ENCODE data around the gene HIPK2.

HIPK2 gene

DNA sequence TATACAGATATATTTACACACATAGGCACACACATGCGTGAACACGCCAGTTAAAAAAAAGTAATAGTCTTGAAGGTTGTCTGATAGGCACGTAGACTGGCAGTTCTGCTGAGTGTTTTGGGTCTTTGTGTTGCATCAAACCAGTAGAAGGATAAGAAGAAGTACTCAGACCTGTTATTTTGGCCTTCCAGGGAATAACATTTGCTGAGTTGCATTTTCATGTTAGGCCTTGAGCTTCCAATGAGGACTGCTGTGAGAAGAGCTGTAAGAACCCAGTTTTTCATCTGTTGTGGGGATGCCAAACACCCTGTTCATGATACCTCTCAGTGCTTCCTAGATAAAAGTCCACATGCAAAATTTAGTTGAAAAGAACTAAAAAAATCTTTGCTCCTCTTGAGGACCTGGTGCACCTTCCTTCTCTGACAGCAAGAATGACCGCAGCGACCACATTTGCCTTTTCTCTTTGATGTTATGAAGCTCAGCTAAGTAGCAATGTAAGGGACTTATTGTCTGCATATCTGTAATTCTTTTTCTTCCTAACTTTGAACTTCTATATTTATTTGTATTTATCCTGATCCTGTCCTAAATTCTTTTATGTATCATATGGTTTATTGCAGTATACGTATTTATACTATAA lies 27.2 kb downstream of the HIPK2 start:
- DNase-seq: no peak

DNA sequence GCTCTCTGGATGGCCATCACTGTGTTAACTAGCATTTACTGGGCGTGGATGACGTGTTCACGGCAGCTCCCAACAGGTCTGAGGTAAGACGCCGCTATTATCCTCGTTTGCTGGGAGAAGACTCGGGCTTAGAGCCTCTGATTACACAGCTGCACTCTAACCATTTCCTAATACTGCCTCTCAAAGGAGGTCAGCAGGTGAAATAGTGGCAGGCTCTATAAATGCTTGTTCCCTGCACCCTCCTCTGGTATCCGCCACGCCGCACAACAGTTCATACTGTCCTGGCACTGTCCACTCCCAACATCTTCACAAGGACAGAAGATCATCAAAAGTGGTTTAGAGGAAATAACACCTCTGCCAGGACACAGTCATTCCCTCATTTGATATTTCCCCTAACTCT lies 28.3 kb downstream of the HIPK2 start:
- peak; percentile 86 for DNase-seq

DNA sequence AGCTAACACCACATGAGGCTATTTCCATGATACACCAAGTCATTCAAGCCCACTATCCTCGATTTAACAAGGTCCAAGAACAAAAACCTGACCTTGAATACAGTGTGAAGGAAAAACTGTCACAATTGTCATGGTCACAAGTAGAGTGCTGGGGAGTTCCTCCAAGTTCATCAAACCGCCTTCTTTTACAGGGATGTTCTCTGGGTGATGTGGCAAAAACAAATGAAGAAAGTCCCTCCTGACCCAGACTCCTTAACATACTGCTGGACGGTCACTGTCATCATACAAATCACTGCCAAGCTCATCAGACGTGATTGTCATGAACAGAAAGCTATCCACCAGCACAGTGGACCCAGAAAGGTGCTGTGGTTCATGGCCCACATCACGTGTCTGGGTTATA lies 28.9 kb downstream of the HIPK2 start:
- DNase-seq: no peak

DNA sequence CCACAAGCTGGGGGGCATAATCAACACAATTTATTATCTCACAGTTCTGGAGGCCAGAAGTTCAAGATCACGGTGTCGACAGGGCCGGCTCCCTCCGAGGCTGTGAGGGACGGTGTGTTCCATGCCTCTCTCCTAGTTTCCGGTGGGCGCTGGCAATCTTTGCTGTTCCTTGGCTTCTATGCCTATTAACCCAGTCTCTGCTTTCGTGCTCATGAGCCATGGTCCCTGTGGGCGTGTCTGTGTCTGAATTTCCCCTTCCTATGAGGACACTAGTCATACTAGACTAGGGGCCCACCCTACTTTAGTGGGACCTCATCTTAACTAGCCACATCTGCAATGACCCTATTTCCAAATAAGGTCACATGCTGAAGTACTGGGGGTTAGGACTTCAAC lies 29.4 kb downstream of the HIPK2 start:
- no peak for DNase-seq

DNA sequence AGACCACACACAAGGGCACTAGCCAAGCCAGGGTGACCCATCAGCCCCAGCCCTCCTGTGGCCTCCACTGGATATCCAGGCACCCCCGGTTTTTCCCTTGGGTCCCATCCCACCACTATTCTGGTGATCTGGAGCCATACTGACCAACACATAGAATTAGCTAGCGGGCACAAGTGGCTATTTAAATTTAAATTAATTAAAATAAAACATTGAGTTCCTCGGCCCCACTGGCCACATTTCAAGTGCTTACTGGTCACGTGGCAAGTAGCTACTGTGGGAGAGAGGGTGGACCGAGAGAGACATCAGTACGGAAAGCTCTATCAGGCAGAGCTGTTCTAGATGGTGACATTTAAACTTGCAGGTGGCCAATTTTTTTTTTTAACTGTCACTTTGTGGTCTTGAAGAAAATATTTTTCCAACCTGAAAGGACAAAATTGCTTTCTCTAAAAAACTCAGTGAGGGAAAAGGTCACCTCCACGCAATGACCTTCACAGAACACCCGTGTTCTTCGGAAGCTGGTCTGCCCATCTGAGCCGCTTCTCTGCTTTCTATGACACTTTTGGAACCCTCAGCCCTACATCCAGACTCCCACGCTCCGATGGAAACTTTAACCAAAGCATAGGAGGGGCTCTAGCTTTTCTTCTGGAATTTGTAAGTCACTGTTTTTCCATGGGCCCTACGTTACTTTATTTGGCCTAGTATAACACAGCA lies 30.0 kb downstream of the HIPK2 start:
- no peak for DNase-seq

DNA sequence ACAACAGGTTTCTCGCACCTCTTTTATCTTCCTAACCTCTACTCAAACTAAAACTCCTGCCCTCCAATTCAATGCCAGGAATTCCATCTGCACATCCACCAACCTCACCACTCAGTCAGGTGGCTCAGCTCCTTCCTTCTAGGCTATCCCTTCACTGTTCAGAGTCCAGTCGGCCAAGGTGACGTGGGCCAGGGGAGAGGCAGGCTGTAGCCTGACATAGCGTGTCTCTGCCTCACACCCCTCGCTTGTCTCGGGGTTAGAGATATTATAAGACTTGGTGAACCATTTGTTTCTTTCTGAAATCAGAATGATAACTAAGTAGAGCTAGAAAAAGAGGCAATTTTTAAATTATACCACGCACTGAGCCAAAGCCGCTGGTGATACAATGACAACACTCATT lies 31.1 kb downstream of the HIPK2 start:
- DNase-seq: no peak

DNA sequence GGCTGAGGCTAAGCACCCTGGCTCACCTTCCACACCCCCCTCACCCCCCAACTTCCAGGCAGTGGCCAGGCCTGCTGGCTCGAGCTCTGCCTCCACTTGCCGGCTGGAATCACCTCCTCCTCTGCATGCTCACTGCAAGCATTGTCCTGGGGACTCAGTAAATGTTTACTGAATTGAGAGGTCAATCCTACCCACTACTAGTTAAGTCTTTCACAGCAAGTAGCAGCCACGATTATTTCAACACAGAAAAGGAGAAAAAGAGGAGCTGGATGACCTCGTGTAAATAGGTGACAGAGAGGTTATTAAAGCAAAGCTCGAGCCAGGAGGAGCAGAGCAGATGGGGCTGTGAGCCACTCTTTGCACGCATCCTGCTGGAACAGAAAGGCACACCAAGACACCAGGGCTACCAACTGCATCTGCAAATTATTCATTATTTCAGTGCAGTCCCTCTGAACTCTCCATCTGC lies 32.1 kb downstream of the HIPK2 start:
- peak; percentile 78 for DNase-seq

DNA sequence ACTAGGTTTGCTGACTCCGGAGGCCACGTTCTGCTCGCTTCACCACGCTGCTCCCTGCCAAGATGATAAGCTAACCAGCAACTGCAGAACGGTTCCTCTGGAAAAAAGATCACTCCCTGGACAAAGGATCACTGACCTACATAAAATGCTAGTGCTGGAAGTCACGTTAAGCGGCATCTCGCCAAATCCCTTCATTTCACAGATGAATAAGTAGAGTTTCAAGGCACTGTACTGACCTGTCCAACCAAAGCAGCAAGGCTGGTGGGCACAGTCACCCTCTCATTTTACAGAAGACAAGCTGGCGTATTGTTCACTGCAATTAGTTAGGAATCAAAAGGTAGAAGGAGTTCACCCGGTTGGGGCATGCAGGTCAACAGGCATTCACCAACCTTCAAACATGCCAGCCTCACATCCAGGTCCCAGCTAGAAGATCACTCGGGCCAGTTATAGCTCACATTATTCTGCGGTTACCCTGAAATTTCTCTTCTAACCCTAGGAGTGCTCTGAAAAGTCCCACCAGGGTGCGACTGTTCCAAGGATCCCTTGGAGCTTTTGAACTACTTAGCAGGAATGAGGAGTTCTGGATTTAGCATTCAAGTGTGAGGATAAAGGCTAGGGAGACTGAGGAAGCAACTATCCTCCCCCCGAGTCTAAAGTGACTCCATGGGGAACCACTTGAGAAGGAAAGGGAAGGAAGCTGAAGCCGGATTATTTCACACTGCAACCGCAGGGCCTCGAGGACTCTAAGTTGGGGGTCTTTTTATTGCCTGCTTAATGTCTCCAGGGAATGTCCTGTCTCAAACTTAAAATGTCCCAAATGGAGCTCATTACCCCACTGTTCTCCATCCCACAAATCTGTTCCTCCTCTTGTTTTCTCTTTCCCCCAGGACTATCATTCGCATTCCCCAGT lies 32.8 kb downstream of the HIPK2 start:
- no peak for DNase-seq

DNA sequence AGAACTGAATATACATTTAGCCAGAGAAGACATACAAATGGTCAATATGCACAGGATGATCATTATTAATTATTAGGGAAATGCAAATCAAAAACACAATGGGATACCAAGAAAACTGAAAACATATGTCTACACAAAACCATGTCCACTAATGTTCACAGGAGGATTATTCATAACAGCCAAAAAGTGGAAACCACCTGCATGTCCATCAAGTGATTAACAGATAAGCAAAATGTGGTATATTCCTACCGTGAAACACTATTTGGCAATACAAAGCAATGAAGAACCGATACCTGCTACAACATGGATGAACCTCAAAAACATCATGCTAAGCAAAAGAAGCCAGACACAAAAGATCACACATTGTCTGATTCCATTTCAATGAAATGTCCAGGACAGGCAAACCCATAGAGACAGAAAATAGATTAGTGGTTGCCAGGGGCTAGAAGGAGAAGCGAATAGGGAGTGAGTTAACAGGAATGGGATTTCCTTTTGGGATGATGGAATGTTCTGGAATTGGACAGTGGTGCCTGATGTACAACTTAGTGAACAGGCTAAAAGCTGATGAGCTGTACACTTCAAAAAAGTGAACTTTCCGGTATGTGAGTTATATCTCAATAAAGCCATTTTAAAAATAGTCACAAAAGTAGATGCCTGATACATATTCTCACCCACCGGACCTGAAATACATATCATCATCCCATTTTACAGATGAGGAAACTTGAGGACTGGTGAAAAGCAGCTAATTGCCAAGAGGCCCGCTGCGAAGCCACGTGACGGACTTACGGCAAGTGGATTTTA lies 33.6 kb downstream of the HIPK2 start:
- no peak for DNase-seq

DNA sequence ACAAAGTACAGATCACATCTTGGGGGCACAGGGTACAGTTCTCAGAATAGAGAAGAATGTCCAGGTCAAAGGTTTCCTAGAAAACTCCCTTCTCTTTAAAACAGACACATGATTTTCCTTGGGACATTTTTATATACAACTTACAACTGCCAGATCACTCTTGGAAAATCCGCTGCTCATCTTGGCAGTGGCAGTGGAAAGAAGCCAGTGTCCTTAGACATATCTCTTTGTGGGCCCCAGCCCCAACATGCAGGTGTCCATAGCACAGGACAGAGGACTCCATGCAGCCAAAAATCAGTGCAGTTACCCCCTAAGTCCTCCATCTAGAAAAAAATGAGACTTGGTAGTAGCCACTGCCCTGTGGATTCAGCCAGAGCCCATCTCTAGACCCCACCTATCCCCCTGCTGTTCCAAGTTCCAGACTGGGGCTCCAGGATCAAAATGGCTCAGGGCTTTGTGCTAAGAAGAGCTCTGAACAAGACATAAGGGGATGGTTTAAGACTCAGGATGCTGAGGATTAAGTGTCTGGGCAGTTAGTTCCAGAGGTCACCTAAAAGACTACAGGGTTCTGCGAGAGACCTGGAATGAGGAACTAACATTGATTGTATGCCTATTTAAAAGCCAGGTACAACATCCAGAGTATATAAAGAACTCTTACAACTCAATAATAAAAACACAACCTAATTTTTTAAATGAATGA lies 34.4 kb downstream of the HIPK2 start:
- DNase-seq: no peak

DNA sequence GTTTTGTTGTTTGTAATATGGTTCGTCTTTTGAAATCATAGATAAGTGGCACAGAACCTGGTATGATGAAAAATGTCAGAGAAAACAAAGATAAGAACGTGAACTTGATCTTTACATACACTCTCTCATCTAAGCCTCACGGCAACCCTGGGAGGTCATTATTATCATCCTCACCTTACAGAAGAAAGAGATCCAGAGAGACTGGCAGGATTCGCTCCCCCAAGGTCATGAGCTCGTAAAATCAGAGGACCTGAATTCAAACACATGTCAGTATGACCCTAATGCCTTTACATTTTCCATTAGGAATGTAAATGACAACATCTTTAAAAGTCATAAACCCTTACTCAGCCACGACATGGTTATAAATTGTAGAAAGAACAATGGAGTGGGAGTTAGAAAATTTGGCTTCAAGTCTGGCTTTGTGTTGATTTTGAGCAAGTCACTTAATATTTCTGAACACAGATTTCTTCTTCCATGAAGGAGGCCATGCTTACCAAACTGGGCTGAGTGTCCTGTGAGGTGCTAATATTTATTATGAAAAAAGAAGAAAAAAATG lies 35.9 kb downstream of the HIPK2 start:
- DNase-seq: no peak

DNA sequence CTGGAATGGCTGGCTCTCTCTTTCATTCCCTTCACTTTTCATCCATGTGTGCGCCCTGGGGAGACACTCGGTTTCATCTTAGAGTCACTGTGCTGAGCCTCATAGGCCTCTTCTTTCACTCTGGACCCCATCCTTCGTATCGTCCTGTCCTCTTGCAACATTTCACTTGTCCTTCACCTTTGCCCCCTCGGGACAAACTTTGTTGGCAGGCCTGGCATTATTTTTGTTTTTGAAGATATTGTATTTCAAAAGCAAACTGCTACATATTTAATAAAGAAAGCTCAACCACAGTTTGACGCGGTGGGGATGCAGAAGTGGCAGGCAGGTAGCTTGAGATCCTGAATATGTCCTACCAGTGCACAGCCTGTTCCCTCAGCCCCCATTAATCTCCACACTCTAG lies 36.6 kb downstream of the HIPK2 start:
- no peak for DNase-seq

DNA sequence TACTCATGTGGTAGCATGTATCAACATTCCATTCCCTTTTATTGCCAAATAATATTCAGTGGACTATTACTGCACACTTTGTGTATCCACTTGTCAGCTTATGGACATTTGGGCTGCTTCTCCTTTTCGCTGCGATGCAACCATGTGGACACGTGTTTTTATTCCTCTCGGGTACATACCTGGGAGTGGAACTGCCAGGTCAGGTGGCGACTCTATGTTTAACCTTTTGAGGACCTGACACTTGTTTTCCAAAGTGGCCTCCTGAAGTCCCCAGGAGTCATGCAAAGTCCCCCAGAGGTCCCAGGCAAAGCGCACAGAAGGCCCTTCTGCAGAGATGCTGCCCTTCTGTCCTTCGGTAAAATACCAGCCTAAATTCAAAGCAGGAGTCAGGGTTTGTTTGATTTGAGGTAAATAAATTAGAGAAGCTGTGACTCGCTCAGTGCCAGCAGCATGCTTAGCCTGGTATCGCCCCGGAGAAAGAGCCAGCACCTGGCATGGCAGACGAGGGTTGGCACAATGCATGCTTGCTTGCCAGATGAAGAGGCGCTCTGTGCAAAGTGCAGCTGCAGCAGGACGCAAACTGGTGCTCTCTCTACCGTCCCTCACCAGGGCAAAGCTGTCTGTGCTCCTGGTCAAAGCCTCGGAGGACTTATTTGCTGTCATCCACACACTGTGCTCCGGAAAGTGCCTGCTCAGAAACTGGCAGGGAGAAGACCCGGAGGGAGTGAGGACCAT lies 37.8 kb downstream of the HIPK2 start:
- DNase-seq: no peak

DNA sequence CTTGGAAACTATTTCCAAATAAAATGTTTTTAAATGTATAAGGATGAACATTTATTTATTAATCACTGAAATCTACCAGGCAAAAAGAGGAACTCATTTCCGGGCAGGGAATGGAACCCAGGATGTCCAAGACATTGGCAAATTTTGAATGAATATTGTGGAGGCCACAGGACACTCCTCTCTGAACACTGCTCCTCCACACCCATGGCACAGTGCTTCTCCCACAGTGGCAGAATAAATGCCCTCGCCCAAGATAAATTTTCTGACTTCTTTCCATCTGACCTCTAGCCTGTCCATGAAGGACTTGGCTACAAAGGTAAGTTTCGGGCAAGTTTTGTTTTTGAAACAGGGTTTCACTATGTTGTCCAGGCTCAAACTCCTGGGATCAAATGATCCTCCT lies 39.0 kb downstream of the HIPK2 start:
- DNase-seq: no peak

DNA sequence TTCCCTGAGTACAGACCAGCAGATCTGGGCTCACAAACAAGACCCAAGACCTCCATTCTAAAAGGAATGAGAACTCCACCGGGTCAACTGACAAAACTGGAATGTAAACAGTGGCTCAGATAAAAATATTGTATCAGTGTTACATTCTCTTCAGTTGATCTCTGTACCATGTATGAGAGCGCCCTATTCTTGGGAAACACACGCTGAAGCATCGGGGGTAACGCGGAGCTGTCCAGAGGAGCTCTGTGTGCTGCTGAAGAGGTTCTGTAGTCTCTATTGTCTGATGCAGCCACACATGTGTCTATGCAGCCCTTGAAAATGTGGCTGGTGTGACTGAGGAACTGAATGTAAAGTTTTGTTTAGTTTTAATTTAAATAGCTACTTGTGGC lies 39.7 kb downstream of the HIPK2 start:
- DNase-seq: no peak

DNA sequence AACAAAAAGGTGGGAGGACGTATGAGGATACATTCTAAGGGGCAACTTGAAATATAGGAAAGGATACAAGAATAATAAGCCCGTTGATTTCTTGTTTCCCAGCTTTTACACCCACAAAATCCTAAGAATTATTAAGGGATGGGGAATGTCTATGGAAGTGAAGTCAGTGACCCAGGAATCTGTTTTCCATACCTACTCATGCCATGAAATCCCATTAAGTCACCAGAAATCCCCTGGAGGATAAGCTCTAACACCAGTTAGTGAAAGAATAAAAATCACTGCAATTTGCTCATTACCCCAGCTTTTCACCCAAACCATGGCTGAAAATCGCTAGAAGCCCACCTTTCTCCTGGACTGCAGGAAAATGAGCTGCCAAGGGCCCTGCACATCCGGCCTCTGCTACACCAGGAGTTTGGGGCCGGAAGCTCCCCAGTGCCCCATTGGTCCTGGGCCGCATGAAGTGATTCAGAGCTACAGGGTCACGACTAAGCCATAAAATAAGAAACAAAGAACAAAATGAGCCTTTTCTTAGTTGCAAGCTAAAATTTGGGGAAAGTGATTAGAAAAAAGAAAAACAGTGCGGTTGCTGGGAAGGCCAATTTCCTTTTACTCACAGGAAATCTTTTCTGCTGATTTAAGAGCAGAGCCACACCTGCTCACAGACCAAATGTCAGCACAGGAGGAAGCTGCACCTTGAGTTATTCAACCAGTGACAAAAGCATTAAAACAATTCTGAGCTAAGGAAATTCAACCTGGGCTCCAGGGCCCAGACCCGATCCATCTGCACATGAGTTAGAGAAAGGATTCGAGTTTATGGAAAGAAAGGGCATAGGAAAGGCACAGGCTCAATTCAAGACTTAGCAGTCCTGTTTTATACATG lies 40.3 kb downstream of the HIPK2 start:
- DNase-seq: no peak

DNA sequence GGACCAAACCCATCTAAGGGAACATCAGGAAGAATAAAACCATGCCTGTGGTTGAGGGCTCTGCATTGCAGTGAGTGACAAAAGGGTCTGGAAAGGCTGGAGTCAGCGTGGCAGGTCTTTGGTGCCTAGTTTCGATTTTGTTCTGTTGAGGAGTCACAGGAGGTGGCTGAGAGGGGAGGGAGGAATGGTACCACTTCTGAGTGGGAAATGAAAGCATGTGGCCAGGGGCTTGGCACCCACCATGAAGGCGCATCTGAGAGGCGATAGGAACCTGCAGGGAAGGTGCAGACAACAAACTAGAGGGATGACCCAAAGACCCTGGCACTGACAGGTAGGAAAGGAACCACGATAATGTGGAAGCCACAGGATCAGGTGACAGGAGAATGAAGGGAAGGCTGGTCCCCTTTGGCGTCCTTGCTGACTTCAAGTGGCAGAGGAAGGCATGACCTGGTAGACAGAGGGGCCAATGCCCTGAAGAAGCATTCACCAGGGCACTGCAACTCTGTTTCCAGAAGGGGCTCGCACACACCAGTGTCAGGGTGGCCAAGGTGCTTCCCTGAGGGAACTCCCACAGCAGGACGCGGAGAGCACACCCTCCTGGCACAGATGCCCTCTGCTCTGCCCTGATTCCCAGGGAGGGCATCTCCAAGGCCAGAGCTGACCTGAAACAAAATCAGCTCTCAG lies 41.7 kb downstream of the HIPK2 start:
- DNase-seq: no peak

DNA sequence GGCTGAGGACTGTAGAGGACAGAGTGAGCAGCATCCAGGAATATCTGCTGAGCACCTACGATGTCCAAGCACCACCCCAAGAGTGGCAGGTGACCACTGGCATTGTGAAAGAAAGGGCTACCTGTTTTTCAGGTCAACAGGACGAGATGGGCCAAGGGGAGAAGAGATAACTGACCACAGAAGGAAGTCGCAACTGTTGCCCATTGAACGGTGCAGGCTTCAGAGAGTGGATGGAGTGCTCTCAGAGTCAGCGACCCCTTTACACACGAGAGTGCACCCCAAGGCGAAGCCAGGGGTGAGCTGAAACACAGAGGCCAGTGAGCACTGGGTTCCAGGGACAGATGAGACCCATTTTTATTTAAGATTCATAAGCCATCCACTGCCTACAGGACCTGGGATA lies 42.3 kb downstream of the HIPK2 start:
- DNase-seq: no peak

DNA sequence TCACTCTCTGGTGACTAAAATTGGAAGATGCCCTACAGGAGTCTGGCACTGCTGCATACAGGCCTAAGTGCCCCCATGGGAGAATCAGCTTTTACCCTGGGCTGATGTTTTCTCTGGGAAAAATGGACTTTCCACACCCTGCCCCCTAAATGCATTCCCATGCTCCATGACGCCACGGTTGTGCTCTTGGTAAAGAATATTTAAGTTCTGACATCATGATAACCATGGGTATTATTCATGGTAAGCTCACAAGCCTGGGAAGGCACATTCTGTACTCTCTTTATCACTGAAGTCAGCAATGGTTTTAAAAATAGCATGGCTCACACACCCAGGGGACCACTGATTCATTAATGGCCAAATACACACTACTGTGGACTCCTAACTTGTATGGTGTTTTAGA lies 43.4 kb downstream of the HIPK2 start:
- no peak for DNase-seq

DNA sequence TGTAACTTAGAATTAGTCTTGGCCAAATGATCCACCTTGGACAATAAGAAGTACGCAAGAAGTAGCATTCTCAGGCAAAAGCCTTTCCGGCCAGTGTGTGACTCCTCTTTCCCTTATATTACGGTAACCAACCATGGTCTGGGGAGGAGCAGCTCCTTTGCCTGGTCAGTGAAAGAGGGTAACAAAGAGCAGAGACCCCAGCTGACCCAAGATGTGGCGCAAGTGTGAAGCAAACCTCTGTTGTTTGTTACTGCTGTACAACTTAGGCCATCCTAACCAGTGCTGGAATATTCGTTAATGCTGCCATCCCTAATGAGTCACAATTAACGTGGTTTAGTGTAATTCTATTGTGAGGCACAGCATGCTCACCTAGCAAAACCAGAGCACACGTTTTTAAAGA lies 44.0 kb downstream of the HIPK2 start:
- DNase-seq: no peak

Data from NCI-H146 (cell line).